Cardiac septum (tissue), 1 donor: ENCODE data around the gene DMBX1. TPM values are rescaled to one million over a fixed set of nuclear protein-coding genes. Genes with fewer than 3 reads are reported as not detected.

Experiments
- DNase-seq: peaks from one replicate; pipeline ENCODE4 v3.0.0-alpha.2; 2020; ENCODE audit warnings: low spot score
- intact Hi-C: fragments of 100-400 bp; cut with DNase I; formaldehyde crosslinking; loops from one replicate; pipeline ENCODE4 v1.14.0; 2022
- total RNA-seq: library from RNA; stranded (reverse); fragmentation: NEBNext Ultra II Directional; extraction: Animal tissue kit (Norgen Biotek cat#: 25700); gene quantifications from one replicate; pipeline ENCODE4 v1.2.1, GENCODE V29; 2021
- donor health status: DM: no; HTN: no; CAD: no.

Gene DMBX1
- total RNA-seq, 1 donor from 2014 or later: not detected

GRCh38 chr1:46479744-46480350 lies 9.8 kb upstream of the DMBX1 start:
- DNase-seq: no peak
- intact Hi-C loops: no loop called here

DNA sequence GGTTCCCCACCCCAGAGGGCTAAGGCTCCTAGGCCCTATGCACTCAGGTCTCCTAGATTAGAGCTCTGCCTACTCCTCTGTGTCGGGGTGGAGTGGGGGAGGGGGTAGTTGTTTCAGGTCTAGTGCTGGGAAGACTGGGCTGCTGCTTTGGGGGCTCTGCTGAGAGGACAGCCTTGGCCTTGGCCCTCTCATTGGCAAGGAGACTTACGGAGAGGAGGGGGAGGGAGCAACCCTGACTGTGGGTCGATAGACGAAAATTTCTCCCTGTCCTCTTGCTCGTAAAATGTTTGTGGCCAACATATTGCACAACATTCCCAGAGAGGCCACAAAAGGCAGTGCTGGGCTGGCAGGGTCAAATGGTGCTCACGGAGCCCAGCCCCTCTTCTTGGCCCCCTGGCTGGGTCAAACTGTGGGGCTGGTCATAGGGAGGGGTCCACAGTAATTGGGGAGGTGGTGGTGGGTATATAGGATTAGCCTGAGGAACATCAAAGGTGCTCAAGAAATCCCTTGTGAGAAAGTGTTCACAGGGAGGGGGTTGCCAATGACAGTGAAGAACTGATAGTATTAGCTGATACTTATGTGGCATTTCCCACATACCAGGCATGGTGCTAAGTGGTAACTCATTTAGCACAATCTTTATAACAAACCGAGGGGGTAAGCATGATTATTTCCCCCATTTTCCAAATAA lies 8.5 kb upstream of the DMBX1 start:
- no peak for DNase-seq
- intact Hi-C loops: no loop called here

GRCh38 chr1:46481961-46482360 lies 7.7 kb upstream of the DMBX1 start:
- DNase-seq: no peak
- intact Hi-C loops: no loop called here

- intact Hi-C loops: no loop called here
- DNase-seq: no peak
These were observed 6.0 kb upstream of the DMBX1 start for GRCh38 chr1:46483589-46483988.

GRCh38 chr1:46484783-46485490 lies 4.7 kb upstream of the DMBX1 start:
- DNase-seq: no peak
- intact Hi-C loops: no loop called here

- intact Hi-C loops: no loop called here
- DNase-seq: no peak
These were observed 3.8 kb upstream of the DMBX1 start for GRCh38 chr1:46485564-46486431.

GRCh38 chr1:46486432-46487015 lies 3.1 kb upstream of the DMBX1 start:
- intact Hi-C loops: no loop called here
- no peak for DNase-seq

DNA sequence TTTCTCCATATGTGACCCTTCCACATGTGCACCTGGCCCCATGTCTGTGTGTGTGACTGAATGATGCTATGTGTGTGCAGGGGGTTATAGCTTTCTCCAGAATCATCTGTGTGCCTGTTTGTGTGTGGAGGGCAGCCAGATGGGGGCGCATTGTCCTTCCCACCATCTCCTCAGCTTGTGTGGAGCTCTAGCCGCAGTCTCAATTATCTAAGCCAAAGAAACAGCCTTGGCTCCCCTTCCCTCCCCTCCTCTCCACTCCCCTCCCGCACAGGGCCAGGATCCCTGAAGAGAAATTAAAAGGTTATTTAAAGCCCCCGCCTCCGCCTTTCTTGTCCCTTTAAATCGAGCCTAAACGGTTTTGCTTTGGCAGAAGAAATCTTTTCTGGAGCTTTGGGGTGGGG lies 1.8 kb upstream of the DMBX1 start:
- DNase-seq: no peak
- intact Hi-C loops: no loop called here

GRCh38 chr1:46488343-46489168 lies 1.1 kb upstream of the DMBX1 start:
- no peak for DNase-seq
- intact Hi-C loops: no loop called here

DNA sequence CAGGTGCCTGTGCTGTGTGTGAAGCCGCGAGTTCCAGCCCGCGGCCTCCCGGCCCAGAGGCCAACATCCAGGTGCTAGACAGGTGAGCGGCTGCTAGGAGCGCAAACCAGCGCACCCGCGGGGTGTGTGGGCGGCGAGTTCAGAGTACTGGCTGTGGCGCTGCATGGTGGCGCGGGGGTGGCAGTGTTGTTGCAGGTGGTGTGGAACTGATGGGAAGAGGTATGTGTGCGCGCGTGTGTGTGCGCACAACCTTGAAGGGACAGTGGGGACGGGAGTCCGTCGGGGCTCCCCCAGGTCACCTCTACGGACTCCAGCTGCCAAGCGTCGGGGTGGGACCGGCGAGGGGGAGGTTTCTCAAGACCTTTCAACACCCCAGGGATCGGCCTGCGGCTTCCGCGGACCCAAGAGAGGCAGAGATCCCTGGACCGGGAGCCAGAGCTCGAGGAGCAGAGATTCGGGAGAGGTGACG lies 433 bp upstream of the DMBX1 start:
- intact Hi-C loops: no loop called here
- DNase-seq: no peak

GRCh38 chr1:46490406-46490655 lies 695 bp downstream of the DMBX1 start:
- no peak for DNase-seq
- intact Hi-C loops: no loop called here

GRCh38 chr1:46490656-46491442 lies 1.2 kb downstream of the DMBX1 start:
- no peak for DNase-seq
- intact Hi-C loops: no loop called here

- intact Hi-C loops: no loop called here
- no peak for DNase-seq
These were observed 2.0 kb downstream of the DMBX1 start for GRCh38 chr1:46491443-46492268.

GRCh38 chr1:46492269-46492853 lies 2.7 kb downstream of the DMBX1 start:
- no peak for DNase-seq
- intact Hi-C loops: no loop called here

DNA sequence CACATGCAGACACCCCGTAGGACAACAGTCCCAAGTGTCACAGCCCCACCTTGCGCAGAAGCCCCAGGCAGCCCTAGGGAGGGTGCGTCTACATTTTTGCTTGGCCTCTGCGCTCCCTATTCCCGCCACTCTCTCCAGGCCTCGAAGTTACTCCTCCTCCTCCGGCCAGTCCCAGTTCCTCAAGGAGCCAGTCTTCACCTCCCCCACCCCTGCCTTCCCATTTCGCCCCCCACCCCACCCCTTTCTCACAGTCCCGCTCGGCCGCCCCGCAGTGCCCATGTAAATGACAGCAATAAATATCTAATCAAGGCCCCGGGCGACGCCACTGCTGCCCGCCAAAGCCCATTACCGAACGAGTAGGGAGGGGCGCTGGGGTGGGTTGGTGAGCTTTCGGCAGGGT lies 3.2 kb downstream of the DMBX1 start:
- intact Hi-C loops: no loop called here
- DNase-seq: no peak

- intact Hi-C loops: no loop called here
- DNase-seq: no peak
These were observed 3.8 kb downstream of the DMBX1 start for GRCh38 chr1:46493316-46494032.
